BJ (cell line): ENCODE data around the gene FGF3. TPM values are rescaled to one million over a fixed set of nuclear protein-coding genes. Genes with fewer than 3 reads are reported as not detected.

Source experiments
- CTCF ChIA-PET: fragments of 350-600 bp; formaldehyde crosslinking; extraction: SDS; loops from one replicate; lab custom pipeline; 2021; ENCODE audit warnings: antibody characterized with exemption, inconsistent platforms; lab: Yijun Ruan, JAX
- POLR2A ChIA-PET: fragments of 300-600 bp; sonication (Branson Sonifier 250); formaldehyde crosslinking; extraction: SDS; loops from one replicate; lab custom pipeline; 2021; ENCODE audit warnings: antibody characterized with exemption; lab: Charles Lee
- DNase-seq: peaks from one replicate; pipeline ENCODE4 v3.0.0-alpha.2; 2011; ENCODE audit warnings: low read depth
- H3K27me3 ChIP-seq: 2 replicates; pipeline ENCODE4 v1.6.0; 2011; ENCODE audit warnings: low read length; ENCODE audit not compliant: control insufficient read depth, insufficient read depth
- H3K36me3 ChIP-seq: 2 replicates; pipeline ENCODE4 v1.5.1; 2011; ENCODE audit warnings: low read length; ENCODE audit not compliant: control insufficient read depth, insufficient read depth
- H3K4me3 ChIP-seq: 2 replicates; pipeline ENCODE4 v1.5.1; 2011; ENCODE audit warnings: low read depth, mild to moderate bottlenecking, control low read depth, low read length
- polyA plus RNA-seq: library from polyadenylated mRNA; depleted of rRNA; stranded (reverse); fragments of >200 nt; gene quantifications from 2 replicates; pipeline ENCODE4 v1.2.3, GENCODE V29; 2011
- TF ChIP-seq, protein P1 (sequence below): IDR thresholded peaks from 2 replicates; pipeline ENCODE4 v1.5.1; 2011; ENCODE audit warnings: low read depth, mild to moderate bottlenecking, control low read depth, inconsistent platforms, low read length, moderate library complexity; ENCODE audit not compliant: insufficient read depth

The FGF3 gene
- polyA plus RNA-seq, 1 experiment: not detected

DNA sequence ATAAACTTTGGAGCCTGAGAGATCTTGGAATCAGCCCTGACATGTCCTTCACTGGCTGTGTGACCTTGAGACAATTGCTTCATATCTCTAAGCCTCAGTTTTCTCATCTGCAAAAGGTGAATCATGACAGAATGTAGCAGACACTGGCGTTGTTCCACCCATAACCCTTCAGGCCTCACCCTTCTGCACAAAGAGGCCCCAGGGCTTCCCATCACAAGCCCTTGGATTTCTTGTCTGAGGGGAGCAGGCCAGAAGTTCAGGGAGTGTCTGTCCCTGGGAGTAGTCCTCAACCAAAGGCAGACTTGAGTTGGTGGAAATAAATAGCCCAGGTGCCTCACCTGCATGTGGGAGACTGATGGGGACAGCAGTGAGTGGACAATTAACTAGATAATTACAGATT is 16.6 kb downstream of the FGF3 start:
- ChIA-PET POLR2A (no interaction called here), CTCF (no interaction called here)
- no peaks in the 10 kb centered on the region for H3K27me3 ChIP-seq
- DNase-seq: no peak
- no peaks in the 10 kb centered on the region for H3K36me3 ChIP-seq
- TF ChIP-seq, protein P1, sequence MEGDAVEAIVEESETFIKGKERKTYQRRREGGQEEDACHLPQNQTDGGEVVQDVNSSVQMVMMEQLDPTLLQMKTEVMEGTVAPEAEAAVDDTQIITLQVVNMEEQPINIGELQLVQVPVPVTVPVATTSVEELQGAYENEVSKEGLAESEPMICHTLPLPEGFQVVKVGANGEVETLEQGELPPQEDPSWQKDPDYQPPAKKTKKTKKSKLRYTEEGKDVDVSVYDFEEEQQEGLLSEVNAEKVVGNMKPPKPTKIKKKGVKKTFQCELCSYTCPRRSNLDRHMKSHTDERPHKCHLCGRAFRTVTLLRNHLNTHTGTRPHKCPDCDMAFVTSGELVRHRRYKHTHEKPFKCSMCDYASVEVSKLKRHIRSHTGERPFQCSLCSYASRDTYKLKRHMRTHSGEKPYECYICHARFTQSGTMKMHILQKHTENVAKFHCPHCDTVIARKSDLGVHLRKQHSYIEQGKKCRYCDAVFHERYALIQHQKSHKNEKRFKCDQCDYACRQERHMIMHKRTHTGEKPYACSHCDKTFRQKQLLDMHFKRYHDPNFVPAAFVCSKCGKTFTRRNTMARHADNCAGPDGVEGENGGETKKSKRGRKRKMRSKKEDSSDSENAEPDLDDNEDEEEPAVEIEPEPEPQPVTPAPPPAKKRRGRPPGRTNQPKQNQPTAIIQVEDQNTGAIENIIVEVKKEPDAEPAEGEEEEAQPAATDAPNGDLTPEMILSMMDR: no peak
- no peak overlapping the region for H3K4me3 ChIP-seq

- Histone ChIP-seq H3K27me3 (no peaks in the 10 kb centered on the region), H3K4me3 (no peak overlapping the region), H3K36me3 (no peaks in the 10 kb centered on the region)
- ChIA-PET CTCF (interaction anchor here (0.6 to 2.9 kb wide), 14 partner anchors 10 to 126 kb away, joined by 3 to 14 read pairs (median 4); partner anchors contain the start of gene LTO1), POLR2A (no interaction called here)
- no peak for DNase-seq
- TF ChIP-seq, protein P1: peak; percentile 86
Observed at GRCh38 chr11:69801513-69802335, 17.5 kb downstream of the FGF3 start.

DNA sequence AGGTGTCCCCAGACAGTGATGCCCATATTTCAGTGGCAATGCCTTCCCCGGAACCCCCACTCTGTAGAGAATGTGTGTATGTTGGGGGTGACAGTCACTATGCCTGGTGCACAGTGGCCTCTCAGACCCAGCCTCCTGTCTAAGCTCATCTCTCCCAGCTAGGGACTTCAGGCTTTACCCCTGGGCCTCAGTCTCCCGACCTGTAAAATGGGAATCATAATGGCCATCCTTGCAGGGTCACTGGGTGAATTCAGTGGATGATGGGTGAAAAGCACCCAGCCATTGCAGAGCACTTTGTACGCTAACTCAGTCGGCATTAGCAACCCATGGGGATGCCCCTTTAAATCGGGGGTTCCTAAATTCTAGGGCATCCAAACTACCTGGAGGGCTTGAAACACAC is 18.9 kb downstream of the FGF3 start:
- POLR2A ChIA-PET: no interaction called here
- no peak for DNase-seq
- CTCF ChIA-PET: interaction anchor here (1.1 to 2.9 kb wide), 5 partner anchors 9 to 114 kb away, joined by 3 to 14 read pairs (median 6); no protein-coding TSS in a partner anchor
- no peak overlapping the region for H3K4me3 ChIP-seq
- TF ChIP-seq, protein P1: no peak
- H3K27me3 ChIP-seq: no peaks in the 10 kb centered on the region
- H3K36me3 ChIP-seq: no peaks in the 10 kb centered on the region

DNA sequence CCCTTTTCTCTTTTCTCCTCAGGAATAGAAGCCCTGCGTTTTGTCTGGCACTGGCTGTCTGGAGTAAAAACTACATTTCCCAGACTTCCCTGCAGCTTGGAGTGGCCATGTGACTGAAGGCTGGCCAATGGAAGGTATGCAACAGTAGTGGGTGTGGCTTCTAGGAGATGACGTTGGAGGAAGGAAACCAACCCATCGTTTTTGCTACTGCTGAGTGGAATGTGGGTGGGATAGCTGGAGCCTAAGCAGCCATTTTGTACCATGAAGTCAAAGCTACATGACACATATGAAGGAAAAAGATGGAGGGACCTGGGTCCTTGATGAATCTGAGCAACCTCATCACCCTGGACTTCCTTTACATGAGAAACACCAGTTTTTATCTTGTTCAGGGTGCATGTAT is 19.6 kb downstream of the FGF3 start:
- no peak for DNase-seq
- no peaks in the 10 kb centered on the region for H3K27me3 ChIP-seq
- no peak overlapping the region for H3K4me3 ChIP-seq
- ChIA-PET CTCF (interaction anchor here (0.7 to 2.9 kb wide), 5 partner anchors 8 to 746 kb away, joined by 3 to 14 read pairs (median 5); no protein-coding TSS in a partner anchor), POLR2A (no interaction called here)
- no peaks in the 10 kb centered on the region for H3K36me3 ChIP-seq
- TF ChIP-seq, protein P1: no peak

GRCh38 chr11:69799097-69799496 is 20.1 kb downstream of the FGF3 start:
- Histone ChIP-seq H3K36me3 (no peaks in the 10 kb centered on the region), H3K27me3 (no peaks in the 10 kb centered on the region), H3K4me3 (no peak overlapping the region)
- DNase-seq: no peak
- TF ChIP-seq, protein P1: no peak
- POLR2A ChIA-PET: no interaction called here
- CTCF ChIA-PET: interaction anchor here (1.3 to 2.9 kb wide), 5 partner anchors 8 to 113 kb away, joined by 3 to 14 read pairs (median 5); no protein-coding TSS in a partner anchor
